Stimulated activated CD8-positive, alpha-beta memory T cell treated with anti-CD3 and anti-CD28 coated beads, Interleukin-4, amount 100 ng/mL, for 24 hours (primary cell): ENCODE data around the gene CERCAM.
"Not testable (repeated sequence)": the region's sequence is repeated elsewhere in the genome, so short reads cannot be mapped to it uniquely, and the experiment has no call there.

Experiments used
- DNase-seq: peaks from one replicate; pipeline ENCODE4 v3.0.0-alpha.2; 2020; ENCODE audit warnings: low read depth

Gene CERCAM

DNA sequence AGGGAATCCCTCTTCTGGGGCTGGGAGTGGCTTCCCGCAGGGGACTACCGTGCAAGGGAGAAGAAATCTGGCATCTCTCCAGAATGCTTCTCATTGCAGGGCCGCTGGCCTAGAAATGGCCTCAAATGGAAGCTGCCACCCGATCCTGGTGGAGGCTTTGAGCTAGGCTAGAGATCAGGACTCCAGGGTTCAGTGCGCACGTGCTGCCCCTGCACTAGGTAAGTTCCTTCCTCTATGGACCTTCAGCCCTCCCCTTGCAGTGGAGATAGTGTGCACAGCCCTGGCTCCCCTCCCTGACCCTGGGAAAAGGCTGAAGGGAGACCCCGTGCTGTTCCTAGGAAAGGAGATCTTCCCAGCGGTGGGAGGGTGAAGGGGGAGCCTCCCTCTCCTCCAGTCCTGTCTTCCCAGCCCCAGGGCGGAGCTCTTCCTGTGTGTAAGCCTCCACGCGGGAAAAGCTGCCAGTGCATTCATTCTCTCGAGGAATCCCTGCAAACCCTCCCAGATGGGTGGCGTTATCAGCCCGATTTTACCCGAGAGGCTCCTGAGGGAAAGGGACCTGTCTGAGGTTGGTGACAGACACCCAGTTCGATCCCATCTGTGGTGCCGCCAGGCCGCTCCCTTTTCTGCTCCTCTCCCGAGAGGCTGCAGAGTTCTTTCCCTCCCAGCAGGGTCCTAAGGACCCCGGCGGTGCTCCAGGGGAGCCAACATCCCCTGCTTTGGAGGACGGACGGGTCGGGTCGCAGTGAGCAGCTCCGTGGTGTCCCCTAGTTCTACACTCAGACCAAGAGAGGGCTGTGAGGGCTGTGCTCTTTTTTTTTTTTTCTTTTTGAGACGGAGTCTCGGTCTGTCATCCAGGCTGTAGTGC lies 1.4 kb upstream of the CERCAM start:
- DNase-seq, result no peak

DNA sequence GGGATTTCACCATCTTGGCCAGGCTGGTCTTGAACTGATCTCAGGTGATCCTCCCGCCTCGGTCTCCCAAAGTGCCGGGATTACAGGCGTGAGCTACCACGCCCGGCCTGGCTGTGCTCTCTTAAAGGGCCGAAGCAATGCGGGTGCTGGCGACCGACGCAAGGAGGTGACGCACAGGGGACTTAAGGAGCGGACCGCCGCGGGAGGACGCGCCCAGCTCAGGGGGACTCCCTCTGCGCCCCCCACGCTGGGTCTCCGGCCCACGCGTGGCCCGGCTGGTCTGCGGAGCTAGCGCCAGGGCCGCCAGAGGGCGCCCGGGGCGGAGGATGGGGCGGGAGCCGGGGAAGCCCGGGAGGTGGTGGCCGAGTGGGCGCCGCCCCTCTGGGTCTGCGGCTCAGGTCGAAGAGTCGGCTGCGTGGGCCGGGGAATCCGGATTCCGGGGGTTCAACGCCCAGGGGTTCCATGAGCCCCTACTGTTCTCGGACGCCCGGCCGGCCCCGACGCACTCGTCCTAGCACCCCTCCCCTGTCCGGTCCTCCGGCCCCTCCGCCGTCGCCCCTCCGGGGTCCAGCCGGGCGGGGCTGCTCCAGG lies 502 bp upstream of the CERCAM start:
- peak; percentile 65 for DNase-seq

DNA sequence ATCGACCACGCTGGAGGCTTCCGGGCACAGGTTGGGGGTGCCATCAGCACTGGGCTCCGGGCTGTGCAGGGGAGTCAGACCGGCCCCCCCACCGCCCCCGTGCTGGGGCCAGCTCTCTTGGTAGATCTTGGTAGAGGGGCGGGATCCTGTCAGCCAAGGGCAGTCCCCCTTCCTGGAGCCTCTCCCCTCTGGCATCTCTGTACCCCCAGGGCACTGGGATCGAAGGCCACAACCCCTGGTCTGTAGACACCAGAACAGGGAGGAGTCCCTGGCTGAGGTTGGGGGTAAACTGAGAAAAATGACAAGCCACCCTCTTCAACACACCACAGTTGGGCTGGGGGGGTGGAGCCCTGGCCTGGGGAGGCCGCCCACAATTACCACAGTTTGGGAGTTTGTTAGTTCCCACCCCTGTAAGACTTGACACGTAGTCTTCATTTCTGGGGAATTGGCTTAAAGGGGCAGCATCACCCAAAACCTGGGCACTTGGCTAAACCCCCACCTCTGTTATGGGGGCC lies 882 bp downstream of the CERCAM start:
- no peak for DNase-seq

DNA sequence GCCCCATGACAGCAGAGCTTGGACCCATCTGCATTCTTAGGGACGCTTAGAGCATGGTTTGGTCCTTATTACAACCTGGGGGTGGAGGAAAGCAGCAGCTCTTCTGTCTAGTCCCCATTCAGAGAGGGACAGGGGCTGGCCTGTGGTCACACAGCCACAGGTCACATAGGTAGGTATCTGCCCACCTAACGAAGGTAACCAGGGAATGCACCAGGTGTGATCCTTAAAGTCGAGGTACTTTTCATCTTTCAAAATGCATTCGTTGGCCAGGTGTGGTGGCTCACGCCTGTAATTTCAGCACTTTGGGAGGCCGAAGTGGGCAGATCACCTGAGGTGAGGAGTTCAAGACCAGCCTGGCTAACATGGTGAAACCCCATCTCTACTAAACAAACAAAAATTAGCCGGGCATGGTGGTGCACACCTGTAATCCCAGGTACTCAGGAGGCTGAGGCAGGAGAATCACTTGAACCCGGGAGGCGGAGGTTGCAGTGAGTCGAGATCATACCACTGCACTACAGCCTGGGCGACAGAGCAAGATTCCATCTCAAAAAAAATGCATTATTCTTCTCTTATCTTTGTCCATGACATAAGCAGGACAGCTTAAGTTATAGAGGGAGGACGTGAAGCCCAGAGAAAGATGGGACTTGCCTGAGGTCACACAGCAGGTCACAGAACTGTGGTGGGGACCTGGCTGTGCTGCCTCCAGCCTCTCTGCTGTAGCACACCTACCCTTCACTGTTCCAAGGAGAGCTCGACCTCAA lies 1.5 kb downstream of the CERCAM start:
- DNase-seq, result not testable (repeated sequence)

DNA sequence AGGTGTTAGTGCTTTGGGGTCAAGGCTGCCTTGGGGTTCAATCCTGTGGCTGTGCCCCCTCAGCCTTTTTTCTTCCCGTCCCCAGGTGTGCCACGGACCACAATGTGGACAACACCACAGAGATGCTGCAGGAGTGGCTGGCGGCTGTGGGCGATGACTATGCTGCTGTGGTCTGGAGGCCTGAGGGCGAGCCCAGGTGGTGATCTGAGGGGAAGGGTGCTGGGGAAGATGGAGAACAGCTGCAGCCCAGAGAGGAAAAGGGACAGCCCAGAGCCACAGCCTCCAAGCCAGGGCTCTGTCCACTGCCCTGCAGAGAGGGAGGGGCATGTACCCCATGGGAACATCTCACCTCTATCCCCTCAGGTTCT lies 2.1 kb downstream of the CERCAM start:
- DNase-seq, result no peak

DNA sequence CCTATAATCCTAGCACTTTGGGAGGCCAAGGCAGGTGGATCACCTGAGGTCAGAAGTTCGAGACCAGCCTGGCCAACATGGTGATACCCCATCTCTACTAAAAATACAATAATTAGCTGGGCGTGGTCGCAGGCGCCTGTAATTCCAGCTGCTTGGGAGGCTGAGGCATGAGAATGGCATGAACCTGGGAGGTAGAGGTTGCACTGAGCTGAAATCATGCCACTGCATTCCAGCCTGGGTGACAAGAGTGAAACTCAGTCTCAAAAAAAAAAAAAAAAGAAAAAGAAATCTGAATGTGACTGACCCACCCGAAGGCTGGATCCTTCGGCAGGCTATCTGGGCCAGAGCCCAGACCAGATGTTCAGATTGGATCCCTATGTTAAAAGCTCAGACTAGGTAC lies 2.7 kb downstream of the CERCAM start:
- not testable (repeated sequence) for DNase-seq

DNA sequence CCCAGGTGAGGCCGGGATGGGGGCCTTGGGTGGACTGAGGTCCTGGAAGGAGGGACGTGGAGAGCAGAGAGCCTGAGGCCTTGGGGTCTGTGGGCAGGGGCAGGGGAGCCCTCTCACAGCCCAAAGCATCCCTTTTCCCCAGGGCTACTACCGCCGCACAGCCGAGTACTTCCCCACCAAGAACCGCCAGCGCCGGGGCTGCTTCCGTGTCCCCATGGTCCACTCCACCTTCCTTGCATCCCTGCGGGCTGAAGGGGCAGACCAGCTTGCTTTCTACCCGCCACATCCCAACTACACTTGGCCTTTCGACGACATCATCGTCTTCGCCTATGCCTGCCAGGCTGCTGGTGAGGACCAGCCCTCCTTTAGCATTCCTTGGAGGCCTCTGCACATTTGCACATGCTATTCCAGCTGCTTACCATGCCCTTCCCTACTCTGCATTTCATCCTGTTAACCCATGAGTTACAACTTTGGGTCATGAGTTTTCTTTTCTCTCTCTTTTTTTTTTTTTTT lies 3.7 kb downstream of the CERCAM start:
- no peak for DNase-seq

DNA sequence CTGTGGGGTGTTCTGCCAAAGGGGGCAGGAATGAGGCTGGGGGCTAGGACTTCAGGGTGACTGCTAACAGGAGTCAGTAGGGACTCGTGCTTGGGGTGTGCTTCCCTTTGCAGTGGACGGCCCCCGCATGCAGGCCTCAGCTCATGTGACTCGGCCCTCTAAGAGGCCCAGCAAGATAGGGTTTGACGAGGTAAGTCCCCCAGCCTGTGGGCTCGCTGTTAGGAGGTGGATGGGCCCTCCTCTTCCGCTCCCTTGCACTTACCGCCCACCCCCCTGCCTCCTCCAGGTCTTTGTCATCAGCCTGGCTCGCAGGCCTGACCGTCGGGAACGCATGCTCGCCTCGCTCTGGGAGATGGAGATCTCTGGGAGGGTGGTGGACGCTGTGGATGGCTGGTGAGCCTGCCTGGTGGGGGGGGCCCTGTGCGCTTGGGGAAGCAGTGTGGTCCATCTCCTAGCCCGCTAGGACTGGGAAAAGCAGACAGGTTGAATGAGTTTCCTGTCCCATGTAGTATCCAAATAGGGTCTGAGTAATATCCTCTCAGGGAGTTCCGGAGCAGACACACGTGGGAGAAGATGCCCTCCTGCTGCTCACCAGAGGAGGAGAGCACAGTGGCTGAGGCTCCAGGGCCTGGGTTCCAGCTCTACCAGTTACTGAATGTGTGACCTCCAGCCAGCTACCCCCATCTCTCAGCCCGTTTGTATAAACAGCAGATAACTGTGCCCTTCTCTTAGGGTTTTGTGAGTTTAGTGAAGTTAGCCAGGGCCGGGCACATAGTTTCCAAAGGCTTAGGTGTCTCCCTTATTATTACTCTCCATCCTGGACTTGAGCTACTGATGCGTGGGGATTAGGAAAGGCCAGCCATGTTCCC lies 8.2 kb downstream of the CERCAM start:
- no peak for DNase-seq

DNA sequence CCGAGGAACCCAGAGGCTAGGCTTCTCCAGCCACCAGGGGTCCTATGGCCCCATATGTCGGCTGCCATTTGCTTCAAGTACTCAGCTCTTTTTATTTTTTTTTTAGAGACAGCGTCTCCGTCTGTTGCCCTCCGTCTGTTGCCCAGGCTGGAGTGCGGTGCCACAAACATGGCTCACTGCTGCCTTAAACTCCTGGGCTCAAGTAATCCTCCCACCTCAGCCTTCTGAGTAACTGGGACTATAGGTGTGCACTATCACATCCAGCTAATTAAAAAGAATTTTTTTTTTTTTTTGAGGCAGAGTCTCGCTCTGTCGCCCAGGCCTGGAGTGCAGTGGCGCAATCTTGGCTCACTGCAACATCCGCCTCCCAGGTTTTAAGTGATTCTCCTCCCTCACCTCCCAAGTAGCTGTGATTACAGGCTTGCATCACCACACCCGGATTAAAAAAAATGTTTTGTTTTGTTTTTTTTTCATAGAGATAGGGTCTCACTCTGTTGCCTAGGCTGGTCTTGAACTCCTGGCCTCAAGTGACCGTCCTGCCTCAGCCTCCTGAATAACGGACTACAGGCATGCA lies 8.9 kb downstream of the CERCAM start:
- DNase-seq, result no peak

DNA sequence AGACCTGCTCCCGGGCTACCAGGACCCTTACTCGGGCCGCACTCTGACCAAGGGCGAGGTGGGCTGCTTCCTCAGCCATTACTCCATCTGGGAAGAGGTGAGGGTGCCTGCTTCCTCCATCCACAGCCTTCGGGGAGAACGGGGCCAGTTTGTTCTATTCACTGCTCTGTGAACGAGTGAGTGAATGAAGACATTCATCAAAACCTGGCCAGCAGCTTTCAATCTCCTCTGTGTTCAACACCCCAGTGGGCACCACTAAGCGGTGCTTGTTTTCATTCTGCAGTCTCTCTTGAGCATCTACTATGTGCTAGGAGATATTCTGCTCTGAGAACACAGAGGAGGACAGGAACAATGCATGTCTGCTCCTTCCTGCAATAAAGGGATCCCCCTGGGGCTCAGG lies 10.6 kb downstream of the CERCAM start:
- DNase-seq, result no peak

DNA sequence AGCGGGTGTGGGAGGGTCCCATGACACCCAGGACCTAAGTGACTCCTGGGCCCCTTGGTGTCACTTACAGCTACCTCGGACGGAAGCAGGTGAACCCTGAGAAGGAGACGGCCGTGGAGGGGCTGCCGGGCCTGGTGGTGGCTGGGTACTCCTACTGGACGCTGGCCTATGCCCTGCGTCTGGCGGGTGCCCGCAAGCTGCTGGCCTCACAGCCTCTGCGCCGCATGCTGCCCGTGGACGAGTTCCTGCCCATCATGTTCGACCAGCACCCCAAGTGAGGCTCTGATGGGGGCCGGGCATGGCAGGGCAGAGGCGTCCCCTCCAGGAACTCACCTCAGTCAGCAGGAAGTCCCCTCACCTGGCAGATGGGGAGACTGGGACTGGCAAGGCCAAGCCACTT lies 13.7 kb downstream of the CERCAM start:
- DNase-seq, result no peak

DNA sequence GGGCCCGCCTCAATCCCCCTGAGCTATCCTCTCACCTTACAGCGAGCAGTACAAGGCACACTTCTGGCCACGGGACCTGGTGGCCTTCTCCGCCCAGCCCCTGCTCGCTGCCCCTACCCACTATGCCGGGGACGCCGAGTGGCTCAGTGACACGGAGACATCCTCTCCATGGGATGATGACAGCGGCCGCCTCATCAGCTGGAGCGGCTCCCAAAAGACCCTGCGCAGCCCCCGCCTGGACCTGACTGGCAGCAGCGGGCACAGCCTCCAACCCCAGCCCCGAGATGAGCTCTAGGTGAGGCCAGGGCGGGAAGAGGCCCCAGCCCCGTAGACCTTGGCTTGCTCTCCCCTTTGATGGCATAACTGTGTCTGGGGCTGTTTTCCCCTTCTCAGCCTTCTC lies 15.0 kb downstream of the CERCAM start:
- no peak for DNase-seq

DNA sequence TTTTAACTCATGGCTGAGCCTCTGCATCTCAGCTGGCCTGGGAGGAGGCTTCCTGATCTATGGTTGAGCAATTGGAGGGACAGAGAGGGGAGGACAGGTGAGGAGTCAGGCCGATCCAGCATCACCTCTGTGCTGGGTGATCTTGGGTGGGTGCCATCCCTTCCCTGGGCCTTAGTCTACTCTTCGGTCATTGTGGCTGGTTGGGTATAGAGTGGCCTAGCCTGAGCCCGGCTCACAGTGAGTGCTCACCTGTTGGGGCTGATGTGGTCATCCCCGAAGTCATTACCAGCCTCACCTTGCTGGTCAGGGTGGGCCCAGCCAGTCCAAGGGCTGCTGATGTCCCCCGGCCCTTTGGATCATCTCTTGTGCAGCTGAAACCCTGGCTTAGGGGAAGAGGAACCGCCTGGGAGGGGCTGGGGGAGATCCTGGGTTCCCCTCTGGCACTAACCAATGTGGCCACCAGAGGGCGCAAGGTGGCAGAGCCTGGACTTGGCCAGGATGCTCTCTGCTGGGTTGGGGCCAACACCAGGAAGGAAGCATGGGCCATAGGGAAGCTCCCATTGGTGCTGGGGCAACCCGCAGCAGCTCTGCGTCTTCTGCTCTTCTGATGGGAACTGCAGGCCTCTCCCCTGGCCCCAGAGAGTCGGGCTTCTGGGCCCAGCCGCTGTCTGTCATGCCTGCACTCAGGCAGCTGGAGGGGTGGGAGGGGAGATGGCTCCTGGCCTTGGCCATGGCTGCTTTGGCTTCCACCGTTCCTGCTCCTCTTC lies 17.9 kb downstream of the CERCAM start:
- DNase-seq, result peak; percentile 78

DNA sequence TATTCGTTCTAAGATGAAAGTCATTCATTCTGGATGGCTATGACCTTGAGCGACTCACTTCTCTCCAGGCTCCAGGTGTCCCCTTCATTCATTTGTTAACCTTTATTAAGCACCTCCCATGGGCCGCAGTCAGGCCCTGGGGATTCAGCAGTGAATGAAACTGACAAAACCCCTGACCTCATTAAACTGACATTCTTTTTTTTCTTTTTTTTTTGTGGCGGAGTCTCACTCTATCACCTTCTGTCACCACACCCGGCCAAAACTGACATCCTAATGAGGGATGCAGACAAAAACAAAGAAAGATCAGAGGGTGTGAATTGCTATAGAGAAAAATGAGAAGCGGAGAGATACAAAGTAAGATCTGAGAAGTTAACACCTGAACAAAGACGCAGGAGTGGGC lies 18.6 kb downstream of the CERCAM start:
- DNase-seq, result no peak

DNA sequence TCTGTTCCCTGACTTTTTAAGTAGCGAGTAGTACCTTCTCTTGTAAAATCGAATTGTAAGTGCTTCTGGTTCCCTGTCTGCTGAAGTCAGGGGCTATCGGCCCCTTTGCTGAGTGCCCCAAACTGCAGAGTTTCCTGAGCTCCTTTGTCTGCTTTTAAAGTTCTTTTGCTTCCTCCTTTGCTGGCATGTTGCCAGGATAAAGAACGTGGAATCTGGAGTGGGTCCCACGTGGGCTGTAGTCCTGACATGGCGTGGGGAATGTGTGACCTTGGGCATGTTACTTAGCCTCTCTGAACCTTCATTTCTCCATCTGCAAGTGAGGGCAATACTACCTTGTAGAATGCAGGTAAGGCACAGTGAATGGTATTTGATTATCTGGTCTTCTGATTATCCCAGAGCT lies 21.5 kb downstream of the CERCAM start:
- DNase-seq, result no peak

DNA sequence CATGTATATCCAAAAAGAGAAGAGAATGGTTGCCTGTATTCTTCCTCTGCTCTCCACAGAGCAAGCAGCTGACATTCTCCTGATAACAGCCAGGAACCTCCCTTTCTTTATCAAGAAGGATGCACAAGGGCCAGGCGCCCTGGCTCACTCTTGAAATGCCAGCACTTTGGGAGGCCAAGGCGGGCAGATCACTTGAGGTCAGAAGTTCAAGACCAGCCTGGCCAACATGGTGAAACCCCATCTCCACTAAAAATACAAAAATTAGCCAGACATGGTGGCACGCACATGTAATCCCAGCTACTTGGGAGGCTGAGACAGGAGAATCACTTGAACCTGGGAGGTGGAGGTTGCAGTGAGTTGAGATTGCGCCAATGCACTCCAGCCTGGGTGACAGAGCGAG lies 25.8 kb downstream of the CERCAM start:
- not testable (repeated sequence) for DNase-seq

DNA sequence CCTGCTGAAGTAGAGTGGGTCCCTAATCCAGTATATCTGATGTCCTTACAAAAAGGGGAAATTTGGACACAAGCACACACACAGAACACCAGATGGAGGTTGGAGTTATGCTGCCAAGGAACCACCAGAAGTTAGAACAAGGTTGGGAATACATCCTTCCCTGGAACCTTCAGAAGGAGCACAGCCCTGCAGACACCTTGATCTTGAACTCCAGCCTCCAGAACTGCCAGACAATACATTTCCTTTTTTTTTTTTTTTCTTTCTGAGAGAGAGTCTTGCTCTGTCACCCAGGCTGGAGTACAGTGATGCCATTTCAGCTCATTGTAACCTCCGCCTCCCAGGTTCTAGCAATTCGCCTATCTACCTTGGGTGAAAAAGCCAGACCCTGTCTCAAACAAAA lies 28.1 kb downstream of the CERCAM start:
- DNase-seq, result no peak

DNA sequence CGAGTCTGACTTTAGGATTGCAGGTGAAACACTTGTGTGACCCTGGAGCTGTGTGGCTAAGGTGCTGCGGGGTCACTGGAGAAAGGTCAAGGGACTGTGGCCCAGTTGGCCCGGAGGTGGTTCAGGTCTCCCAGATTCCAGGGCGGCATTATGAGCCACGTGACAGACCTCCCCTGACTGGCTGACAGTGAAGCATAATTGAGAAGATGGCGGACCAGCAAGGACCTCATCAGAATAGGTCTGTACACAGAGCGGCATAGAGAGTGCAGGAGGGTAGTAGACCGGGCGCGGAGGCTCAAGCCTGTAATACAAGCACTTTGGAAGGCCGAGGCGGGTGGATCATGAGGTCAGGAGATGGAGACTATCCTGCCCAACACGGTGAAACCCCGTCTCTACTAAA lies 34.3 kb downstream of the CERCAM start:
- no peak for DNase-seq

DNA sequence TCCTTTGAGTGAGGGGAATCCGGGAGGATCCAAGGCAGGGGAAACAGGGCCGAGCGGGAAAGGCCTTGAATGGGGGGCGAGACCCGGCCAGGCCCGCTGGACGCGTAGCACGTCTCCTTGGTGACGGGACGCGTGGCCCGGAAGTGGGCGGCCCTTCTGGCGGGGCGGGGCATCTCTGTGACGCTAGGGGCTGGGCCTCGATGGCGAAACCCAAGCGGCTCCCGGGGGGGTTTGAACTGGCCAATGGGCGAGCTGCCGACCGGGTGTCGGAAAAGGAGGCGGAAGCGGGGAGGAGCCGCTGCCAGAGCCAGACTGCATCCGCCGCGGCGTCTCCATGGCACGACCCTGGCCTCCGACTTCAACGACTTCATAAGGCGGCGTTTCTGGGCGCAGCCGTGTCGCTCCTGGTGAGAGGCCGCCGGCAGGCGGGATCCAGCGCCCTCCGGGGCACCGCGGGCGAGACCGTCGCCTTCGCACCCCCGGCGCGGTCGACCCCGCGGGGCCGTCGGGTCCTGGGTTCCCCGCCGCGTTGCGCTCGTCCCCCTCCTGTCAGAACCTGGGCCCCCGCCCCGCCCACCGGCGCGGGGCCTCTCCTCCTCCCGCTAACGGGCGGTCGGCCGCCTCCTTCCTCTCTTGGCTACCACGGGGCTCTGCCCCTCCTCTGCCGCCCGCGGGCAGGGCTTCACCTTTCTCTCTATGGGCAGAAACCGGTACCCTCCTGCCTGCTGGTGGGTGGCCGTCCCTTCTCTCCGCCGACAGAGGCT lies 35.4 kb downstream of the CERCAM start, which contains the start of gene ODF2:
Gene ODF2, plus strand, starts transcription at position 158 of the 764 bp plus-strand sequence. Its CDS starts 86 bp downstream, at position 244.
- peak; percentile 98 for DNase-seq
